Measurements from ENCODE around the gene TMEM164. TPM values are rescaled to one million over a fixed set of nuclear protein-coding genes. Genes with fewer than 3 reads are reported as not detected.

The TMEM164 gene
- total RNA-seq, 4 donors from 2014 or later: 29.3 to 64.7 (median 44.6) TPM

- no peak for TF ChIP-seq CTCF (IDR thresholded peaks at IDR 0.05; ENCODE audit: low read depth)
Measured at GRCh38 chrX:110180176-110180927, 177.4 kb downstream of the TMEM164 start.

DNA sequence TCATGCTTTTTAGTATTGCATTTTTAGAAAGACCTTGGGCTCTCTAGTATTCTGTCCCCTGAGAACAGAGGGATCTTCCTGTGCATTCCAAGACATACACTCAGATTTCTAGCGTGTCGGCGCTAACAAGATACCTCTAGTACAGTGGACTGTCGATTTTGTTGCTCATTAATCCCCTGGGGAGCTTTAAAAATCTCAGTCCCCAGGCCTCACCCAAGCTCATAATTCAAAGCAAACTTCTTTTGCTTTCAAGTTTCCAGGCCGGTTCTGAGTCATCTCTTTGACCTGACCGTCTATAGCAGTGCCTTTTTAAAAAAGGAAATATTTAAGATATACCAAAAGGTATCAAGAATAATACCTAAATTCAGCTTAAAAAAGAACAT is 178.0 kb downstream of the TMEM164 start:
- TF ChIP-seq CTCF (IDR thresholded peaks at IDR 0.05; ENCODE audit: low read depth): no peak

GRCh38 chrX:110181459-110182137 is 178.7 kb downstream of the TMEM164 start:
- TF ChIP-seq CTCF (IDR thresholded peaks at IDR 0.05; ENCODE audit: low read depth): no peak

DNA sequence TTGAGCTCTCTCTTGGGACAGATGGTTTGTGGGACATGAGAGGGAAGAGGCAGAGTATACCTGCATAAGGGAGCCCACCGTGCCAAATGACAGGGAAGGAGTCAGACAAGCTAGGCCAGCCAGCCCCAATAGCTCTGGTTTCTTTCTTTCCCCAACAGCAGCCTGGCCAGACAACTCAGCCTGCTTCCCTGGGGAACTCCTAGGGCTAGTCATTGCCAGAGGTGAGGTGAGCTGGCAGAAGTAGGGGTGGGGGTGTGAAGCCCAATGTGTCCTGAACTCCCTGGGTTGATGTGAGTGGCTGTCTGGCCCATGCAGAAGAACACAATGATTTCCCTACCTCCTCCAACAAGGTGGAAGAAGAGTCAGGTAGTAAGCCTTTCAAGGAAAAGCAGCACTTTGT is 179.4 kb downstream of the TMEM164 start:
- no peak for TF ChIP-seq CTCF (IDR thresholded peaks at IDR 0.05; ENCODE audit: low read depth)

DNA sequence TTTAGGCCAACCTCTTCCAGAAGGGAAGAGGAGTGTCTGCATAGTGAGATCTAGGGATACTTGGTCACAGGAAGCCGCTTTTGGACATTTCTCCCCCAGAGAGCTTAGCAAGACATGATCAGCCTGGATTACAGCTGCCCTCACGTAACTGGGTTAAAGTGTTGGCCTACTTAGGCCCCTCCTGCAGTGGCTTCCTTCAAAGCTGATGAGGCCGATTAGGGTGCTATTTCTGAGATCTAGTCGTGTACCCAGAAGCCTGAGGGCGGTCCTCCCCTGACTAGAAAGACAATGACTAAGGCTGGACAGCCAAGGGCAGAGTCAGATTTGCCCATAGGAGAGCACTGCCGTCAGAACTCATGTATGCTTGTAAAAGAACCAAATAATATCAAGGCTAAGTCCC is 180.0 kb downstream of the TMEM164 start:
- TF ChIP-seq CTCF (IDR thresholded peaks at IDR 0.05; ENCODE audit: low read depth): no peak

DNA sequence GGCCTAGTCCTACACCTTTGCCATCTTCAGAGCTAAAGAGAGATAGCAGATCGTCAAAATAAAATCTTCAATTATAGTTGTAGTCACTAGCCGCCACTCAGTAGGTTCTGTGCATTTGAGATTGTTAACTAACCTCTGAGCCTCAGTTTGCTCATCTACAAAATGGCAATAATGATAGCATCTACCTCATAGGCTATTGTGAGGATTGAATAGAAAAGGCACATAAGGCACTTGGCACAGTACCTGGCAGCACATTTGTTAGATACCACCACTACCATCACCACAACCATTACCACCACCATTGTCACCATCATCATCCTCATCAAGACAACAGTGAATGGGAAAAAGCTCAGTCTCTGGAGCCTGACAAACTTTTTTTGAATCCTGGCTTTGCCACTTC is 180.4 kb downstream of the TMEM164 start:
- no peak for TF ChIP-seq CTCF (IDR thresholded peaks at IDR 0.05; ENCODE audit: low read depth)

DNA sequence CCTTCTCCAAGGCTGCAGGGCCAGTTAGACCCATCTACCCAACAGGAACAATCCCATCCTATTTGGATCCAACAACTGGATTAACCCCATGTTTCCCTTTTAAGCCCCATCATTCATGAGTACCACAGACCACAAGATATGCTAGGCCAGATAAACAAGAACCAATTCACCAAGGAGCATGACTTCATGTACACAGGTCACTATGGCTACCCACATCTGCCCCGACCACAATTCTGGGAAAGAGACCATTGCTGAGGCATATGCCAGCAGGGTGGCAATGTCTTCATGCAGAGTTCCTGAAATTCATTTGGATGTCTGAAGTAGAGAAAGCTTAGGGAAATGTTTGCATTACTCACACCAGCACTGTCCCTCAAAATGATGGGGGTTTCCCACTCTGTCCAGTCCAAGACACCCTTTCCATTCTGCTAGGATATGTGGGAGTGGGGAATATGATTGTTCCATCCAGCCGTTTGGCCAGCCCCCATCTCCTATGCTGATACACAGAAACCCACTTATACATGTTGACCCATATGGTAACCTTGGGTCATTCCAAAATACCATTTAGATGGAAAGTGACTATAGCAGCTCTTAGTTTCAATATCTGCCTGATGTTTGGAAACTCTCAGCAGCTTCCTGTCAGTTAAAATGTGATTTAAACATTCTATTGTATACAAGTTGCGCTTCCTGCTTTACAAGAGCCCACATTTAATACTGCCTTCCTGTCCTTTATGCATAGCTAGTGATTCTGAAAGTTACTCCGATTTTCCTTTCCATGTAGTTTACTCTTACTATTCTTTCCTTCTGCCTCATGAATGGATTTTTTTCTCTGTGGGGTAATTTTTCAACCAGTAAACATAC is 186.0 kb downstream of the TMEM164 start:
- TF ChIP-seq CTCF (IDR thresholded peaks at IDR 0.05; ENCODE audit: low read depth): no peak

Data from subcutaneous adipose tissue (tissue), 4 donors.